Dendritic cell treated with granulocyte-macrophage colony-stimulating factor and Interleukin-4, amounts not matched to agents 40 ng/mL and 50 ng/mL, for 4 days (primary cell): ENCODE data around the gene POMP.

Experiments used
- H3K27ac Mint-ChIP-seq: one replicate; pipeline ENCODE4 v1.8.0; 2022; ENCODE audit warnings: mild to moderate bottlenecking, mixed read lengths
- H3K27me3 Mint-ChIP-seq: one replicate; pipeline ENCODE4 v1.8.0; 2022; ENCODE audit warnings: mild to moderate bottlenecking, mixed read lengths
- H3K36me3 Mint-ChIP-seq: one replicate; pipeline ENCODE4 v1.8.0; 2022; ENCODE audit warnings: low read depth, mixed read lengths
- H3K4me1 Mint-ChIP-seq: one replicate; pipeline ENCODE4 v1.8.0; 2022; ENCODE audit warnings: low read depth, mixed read lengths
- H3K4me3 Mint-ChIP-seq: one replicate; pipeline ENCODE4 v1.8.0; 2022; ENCODE audit warnings: mild to moderate bottlenecking, moderate library complexity, mixed read lengths
- H3K9me3 Mint-ChIP-seq: one replicate; pipeline ENCODE4 v1.8.0; 2022; ENCODE audit warnings: mixed read lengths
- intact Hi-C: fragments of 100-400 bp; cut with micrococcal nuclease; formaldehyde crosslinking; loops from one replicate; pipeline ENCODE4 v1.15.0; 2022

Gene POMP

DNA sequence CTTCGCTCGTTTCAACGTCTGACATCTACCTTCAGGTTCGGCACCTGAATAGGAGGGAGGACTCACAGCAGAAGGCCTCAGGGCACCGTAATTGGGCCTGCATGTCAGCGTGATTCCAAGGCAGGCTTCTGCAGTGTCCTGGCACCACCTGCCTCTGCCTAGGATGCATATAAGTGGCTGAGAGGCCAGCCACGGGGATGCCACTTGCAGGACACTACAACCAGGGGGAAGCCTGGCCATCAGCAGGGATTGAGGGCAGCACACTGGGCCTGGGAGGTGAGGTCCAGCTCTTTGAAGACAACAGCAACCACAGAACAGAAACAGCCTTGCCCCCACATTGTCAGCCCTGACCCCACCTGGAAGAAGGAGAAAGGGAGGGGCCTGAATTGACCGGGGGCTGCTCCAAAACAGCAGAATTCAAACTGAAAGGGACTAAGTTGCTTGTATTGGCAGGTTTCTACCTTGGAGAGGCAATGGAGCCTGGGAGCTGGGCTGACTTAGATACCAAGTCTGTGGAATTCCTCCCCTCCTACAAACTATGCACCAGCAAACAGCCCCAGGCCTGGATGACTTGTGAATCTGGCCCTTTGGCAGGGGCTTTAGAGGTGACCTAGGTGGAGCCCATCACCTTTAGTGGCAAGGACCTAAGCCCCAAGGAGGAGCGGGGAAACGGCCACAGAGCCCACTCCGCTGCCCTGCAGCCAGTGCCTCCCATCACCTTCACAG is 34.1 kb upstream of the POMP start:
- intact Hi-C loops = loop anchor here (5.0 to 10.0 kb wide), 2 partner anchors 50 to 158 kb away; no protein-coding TSS in a partner anchor
- Mint-ChIP-seq H3K4me1 (peaks cover 83% of the 10 kb centered on the region), H3K4me3 (no peak overlapping the region), H3K36me3 (no peaks in the 10 kb centered on the region), H3K27ac (peak overlapping the region; percentile 86), H3K9me3 (no peaks in the 10 kb centered on the region), H3K27me3 (no peaks in the 10 kb centered on the region)

DNA sequence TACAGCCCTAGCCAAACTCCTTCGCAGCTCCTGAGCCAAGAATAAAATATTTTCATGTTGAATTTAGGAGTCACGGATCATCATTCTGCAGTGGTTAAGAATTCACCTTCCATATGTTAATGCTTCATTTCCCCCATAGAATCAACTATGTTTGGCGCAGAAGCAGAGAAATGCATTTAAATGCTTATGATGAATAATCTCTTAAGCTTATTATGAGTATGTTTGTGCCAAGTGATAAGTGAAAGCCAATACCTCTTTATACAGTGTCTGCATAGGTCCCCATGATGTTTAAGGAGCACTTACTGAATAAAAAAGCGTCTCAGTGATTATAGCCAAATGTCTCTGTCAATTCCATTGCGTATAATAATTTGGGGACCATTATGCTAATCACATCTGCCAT is 32.7 kb upstream of the POMP start:
- no peak overlapping the region for H3K27ac Mint-ChIP-seq
- intact Hi-C loops = loop anchor here (10.0 kb wide), 1 partner anchor 51 kb away; no protein-coding TSS in a partner anchor
- peaks cover 81% of the 10 kb centered on the region for H3K4me1 Mint-ChIP-seq
- H3K36me3 Mint-ChIP-seq = no peaks in the 10 kb centered on the region
- no peak overlapping the region for H3K4me3 Mint-ChIP-seq
- H3K9me3 Mint-ChIP-seq = no peaks in the 10 kb centered on the region
- no peaks in the 10 kb centered on the region for H3K27me3 Mint-ChIP-seq

DNA sequence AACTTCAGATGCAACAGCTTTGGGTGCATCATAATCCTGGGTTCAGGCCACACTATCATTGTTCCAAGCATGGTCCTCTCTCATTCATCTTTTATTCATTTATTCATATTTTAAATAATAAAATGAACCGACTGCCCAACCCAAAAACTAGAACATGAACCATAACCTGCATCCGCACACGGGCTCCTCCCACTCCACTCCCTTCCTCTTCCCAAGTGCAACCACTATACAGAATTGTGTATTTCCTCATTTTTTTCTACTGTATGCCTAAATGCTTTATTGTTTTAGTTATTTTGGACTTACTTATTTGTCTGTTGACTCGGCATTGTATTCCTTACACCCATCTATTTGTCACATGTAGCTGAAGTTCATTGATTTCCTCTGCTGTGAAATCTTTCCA is 30.7 kb upstream of the POMP start:
- Mint-ChIP-seq H3K4me1 (peaks cover 72% of the 10 kb centered on the region), H3K27me3 (no peaks in the 10 kb centered on the region), H3K4me3 (peak overlapping the region; percentile 9), H3K27ac (no peak overlapping the region), H3K9me3 (no peaks in the 10 kb centered on the region), H3K36me3 (no peaks in the 10 kb centered on the region)
- intact Hi-C loops = loop anchor here (10.0 kb wide), 1 partner anchor 53 kb away; no protein-coding TSS in a partner anchor

DNA sequence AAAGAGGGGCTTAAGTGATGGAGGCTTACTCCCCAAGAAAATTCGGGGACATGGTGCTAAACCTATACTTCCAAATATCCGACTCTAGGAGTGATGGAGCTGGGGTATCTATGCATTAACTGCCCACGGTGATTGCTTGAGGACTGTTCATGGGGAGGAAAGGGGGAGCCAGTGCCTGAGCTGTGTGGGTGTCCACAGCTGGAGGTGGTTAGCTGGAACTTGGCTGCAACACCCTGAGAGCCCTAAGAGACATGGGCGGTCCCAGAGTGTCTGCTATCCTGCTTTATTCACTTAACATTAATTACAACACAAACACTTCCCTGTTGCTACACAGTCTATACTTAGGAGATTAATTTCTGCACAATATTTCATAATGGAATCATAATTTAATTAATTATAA is 28.1 kb upstream of the POMP start:
- no peak overlapping the region for H3K27ac Mint-ChIP-seq
- no peak overlapping the region for H3K4me3 Mint-ChIP-seq
- H3K9me3 Mint-ChIP-seq = no peaks in the 10 kb centered on the region
- intact Hi-C loops = no loop called here
- H3K27me3 Mint-ChIP-seq = peaks cover 5% of the 10 kb centered on the region
- no peaks in the 10 kb centered on the region for H3K36me3 Mint-ChIP-seq
- peaks cover 50% of the 10 kb centered on the region for H3K4me1 Mint-ChIP-seq

DNA sequence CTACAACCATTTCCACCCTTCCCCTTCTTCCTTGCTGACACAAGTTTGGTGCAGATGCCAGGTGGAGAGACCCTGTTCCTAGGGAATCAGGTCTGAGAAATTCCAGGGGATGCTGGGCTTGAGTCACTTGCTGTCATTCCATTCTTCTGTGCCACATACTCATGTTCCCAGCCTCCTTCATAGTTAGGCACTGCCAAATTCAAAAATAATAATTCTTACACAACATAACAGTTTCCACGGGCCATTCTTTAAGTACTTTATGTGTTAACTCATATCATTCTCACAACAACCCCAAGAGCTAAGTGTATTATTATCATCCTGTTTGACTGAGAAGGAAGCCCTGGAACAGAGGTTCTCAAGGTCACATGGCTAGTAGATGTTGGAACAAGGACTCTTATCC is 27.1 kb upstream of the POMP start:
- Mint-ChIP-seq H3K4me3 (no peak overlapping the region), H3K4me1 (peaks cover 55% of the 10 kb centered on the region), H3K9me3 (no peaks in the 10 kb centered on the region), H3K27me3 (peaks cover 10% of the 10 kb centered on the region), H3K27ac (no peak overlapping the region), H3K36me3 (no peaks in the 10 kb centered on the region)
- intact Hi-C loops = no loop called here

DNA sequence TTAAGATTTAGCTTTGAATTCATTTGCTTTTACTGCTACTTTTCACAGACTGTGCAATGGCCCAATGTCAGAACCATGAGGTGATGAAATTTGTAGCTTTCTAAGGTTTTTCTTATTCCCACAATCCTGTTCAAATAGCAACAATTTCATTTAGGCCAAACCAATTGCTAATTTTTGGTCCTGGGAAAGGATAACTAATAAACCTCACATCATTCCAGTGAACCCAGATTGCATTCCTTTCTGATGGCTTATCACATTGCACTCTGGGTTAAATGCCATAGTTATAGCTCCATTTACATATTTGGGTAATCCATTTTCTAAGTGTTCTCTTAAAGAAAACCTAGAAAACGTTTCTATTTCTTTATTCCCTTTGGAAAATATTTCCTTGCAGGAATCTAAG is 22.9 kb upstream of the POMP start:
- no peak overlapping the region for H3K4me3 Mint-ChIP-seq
- intact Hi-C loops = loop anchor here (2.0 to 5.0 kb wide), 3 partner anchors 44 to 311 kb away; no protein-coding TSS in a partner anchor

DNA sequence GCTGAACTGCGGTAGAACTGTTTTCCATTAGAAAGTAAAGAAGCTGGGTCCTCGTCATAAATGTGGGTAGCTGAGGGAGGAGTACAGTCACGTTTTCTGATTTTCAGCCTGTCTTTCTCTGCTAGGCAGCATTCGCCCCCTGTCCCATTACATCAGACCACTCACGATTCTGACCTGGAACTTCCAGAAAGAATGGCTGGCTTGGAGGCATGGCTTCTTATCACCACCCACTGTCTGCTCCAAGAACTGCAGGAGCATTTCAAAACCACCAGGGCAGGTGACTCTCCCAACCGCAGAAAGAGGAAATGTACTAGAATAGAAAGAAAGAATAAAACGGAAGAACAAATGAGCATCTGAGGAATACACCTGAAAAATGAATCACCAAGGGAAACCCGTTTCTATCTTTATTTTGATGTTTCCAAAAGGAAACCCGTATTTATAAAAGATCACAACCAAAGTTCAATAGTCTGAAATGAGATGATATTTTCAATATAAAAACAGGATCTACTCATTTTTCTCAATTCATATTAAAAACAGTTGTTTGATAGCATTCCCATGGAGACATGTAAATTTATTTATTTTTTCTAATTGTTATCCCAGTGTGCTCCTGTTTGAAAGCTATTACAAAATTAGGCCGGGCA is 22.1 kb upstream of the POMP start:
- Mint-ChIP-seq H3K4me1 (peaks cover 14% of the 10 kb centered on the region), H3K27ac (no peak overlapping the region), H3K4me3 (no peak overlapping the region), H3K27me3 (peaks cover 20% of the 10 kb centered on the region), H3K36me3 (no peaks in the 10 kb centered on the region), H3K9me3 (no peaks in the 10 kb centered on the region)
- intact Hi-C loops = loop anchor here (2.0 to 5.0 kb wide), 3 partner anchors 44 to 312 kb away; no protein-coding TSS in a partner anchor

More for the DNA sequence above, 22.9 kb upstream of the POMP start:
- no peaks in the 10 kb centered on the region for H3K36me3 Mint-ChIP-seq
- H3K9me3 Mint-ChIP-seq = no peaks in the 10 kb centered on the region
- peaks cover 19% of the 10 kb centered on the region for H3K4me1 Mint-ChIP-seq
- H3K27me3 Mint-ChIP-seq = peaks cover 17% of the 10 kb centered on the region
- no peak overlapping the region for H3K27ac Mint-ChIP-seq

DNA sequence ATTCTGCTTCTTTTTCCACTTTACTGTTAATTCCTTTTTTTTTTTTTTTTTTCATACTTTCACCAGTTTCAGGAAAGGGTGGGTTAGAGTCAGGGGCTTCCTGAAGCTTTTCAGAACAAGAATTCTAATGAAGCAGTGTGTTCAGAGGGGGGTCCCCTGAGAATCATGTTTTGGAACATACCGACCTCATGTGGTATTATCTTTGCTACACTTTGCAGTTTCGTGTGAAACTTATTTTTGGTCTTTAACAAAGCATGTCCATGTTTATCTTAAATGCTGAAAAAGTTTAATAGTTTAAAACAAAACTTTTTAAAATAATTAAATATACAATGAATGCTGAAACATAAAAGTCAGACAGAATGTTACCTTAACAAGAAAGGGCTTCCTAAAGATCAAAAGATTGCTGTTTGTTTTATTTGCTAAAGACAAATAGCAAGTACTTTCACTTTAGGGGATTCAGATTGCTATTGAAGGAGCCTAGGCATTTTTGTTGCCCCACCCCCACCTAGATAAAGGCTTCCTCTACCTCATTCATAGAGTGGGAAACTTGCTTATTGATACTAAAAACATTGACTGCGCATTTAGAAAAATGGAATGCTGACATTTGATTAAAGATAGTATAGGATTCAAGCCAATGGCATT is 21.1 kb upstream of the POMP start:
- Mint-ChIP-seq H3K4me3 (no peak overlapping the region), H3K27me3 (peaks cover 20% of the 10 kb centered on the region), H3K36me3 (no peaks in the 10 kb centered on the region), H3K9me3 (no peaks in the 10 kb centered on the region), H3K4me1 (peaks cover 8% of the 10 kb centered on the region), H3K27ac (no peak overlapping the region)
- intact Hi-C loops = loop anchor here (2.0 to 5.0 kb wide), 3 partner anchors 46 to 313 kb away; no protein-coding TSS in a partner anchor

DNA sequence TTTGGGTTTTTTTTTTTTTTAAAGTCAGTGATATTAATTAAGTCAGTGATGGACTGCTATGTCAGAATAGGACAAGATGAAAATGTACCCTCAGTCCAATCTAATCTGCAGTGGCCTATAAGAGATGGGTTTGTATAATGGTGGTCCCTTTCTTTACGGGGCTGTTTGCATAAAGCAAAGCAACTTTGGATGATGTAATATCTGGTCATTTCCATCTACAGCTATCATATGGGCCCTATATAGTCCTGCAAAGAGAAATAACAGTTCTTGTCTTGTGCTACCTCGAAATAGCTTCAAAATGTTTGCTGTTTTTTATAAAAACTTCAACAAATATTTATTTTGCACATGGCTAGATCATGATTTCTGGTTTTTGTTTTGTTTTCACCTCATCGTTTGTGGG is 20.2 kb upstream of the POMP start:
- peaks cover 14% of the 10 kb centered on the region for H3K4me1 Mint-ChIP-seq
- no peaks in the 10 kb centered on the region for H3K9me3 Mint-ChIP-seq
- no peak overlapping the region for H3K4me3 Mint-ChIP-seq
- no peak overlapping the region for H3K27ac Mint-ChIP-seq
- intact Hi-C loops = loop anchor here (5.0 kb wide), 2 partner anchors 46 to 236 kb away; no protein-coding TSS in a partner anchor
- peaks cover 20% of the 10 kb centered on the region for H3K27me3 Mint-ChIP-seq
- H3K36me3 Mint-ChIP-seq = no peaks in the 10 kb centered on the region

DNA sequence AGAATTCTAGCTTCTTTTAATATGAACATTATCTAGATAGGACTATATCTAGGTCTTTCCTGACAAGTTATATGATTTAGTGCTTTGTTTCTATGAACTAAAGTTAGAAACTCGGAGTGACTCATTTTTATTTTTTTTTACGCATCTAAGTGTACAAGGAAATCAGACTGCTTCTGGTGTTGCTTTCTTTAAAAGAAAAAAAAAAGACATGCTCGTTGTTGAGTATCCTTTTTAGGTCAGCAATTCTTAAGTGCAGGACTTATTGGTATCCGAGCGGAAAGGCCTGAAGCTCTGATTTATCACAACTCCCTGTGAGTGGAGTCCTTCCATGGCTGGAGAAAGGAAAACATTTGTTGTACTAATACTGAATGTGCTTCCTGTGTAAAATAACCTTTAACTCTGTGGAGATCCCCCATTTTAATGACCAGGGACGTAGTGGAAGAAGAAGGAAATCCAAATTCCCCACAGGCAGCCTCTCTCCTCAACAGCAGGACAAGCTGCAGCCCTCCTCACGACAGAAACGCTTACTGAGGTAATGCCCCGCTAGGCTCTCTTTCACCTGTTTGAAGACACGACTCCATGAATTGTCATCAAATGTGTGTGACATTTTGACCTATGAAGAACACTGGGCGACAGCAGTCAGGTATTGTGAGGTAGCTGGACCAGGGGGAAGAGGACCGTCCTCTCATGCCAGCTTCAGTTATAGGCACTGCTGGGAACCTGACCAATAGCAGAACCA is 17.9 kb upstream of the POMP start:
- intact Hi-C loops = no loop called here
- H3K27me3 Mint-ChIP-seq = peaks cover 17% of the 10 kb centered on the region
- H3K4me3 Mint-ChIP-seq = no peak overlapping the region
- no peak overlapping the region for H3K27ac Mint-ChIP-seq
- peaks cover 24% of the 10 kb centered on the region for H3K4me1 Mint-ChIP-seq
- H3K36me3 Mint-ChIP-seq = no peaks in the 10 kb centered on the region
- no peaks in the 10 kb centered on the region for H3K9me3 Mint-ChIP-seq

DNA sequence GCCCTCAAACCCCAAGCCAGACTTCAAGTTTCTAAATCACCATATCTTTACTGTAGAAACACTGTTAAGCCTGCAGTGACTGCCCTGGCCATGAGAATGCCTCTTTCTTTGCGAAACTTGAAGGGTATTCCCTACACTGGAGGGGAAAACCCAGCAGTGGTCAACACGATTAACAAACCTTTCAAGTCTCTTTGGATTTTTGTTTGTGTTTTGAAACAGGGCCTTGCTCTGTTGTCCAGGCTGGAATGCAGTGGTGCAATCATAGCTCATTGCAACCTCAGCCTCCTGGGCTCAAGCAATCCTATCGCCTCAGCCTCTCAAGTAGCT is 17.4 kb upstream of the POMP start:
- Mint-ChIP-seq H3K27ac (no peak overlapping the region), H3K9me3 (no peaks in the 10 kb centered on the region), H3K27me3 (peaks cover 15% of the 10 kb centered on the region), H3K36me3 (no peaks in the 10 kb centered on the region), H3K4me3 (no peak overlapping the region), H3K4me1 (peaks cover 22% of the 10 kb centered on the region)
- intact Hi-C loops = no loop called here

DNA sequence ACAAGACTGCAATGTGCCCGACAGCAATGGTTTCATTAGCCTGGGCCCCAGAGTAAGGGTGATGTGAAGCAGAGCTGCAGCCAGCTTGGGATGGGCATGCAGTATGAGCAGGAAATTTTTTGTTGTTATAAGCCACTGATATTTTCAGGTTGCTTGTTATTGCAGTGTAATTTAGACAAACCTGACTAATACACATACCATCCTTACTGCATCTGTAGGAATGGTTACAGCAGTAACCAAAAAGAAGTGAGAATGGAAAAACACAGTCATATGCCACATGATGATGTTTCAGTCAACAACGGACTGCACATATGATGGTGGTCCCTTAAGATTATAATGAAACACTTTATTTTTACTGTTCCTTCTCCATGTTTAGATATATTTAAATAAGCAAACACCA is 8.6 kb upstream of the POMP start:
- H3K27ac Mint-ChIP-seq = no peak overlapping the region
- H3K36me3 Mint-ChIP-seq = peaks cover 15% of the 10 kb centered on the region
- H3K4me1 Mint-ChIP-seq = peaks cover 22% of the 10 kb centered on the region
- intact Hi-C loops = no loop called here
- no peak overlapping the region for H3K4me3 Mint-ChIP-seq
- H3K9me3 Mint-ChIP-seq = no peaks in the 10 kb centered on the region
- peaks cover 2% of the 10 kb centered on the region for H3K27me3 Mint-ChIP-seq

DNA sequence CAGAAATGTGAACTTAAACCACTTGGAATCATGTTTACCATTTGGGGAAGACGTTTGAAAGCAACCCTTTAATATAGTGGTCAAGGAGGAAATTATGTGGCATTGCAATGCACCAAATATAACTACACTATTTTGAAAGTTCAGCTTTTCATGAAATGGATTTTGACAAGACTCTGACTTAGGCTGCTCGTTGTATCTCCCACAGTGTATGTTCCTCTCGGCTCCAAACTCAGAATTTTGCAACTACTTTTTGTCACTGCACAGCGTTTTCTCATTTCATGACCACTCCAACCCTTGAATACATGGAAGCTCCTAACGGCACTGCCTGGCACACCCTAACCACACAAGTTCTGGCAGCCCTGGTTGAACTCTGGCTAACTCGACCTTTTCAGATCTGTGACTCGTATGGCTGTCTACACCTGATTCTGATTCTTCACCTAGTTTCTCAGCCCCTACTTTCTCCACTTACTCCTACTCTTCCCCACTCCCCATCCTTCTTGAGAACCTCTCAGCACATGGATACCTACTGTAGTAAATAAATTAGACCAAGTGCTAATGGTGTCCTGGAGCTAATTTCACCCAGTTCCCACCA is 7.0 kb upstream of the POMP start:
- Mint-ChIP-seq H3K27me3 (no peaks in the 10 kb centered on the region), H3K4me1 (peaks cover 35% of the 10 kb centered on the region), H3K27ac (peak overlapping the region; percentile 4), H3K9me3 (no peaks in the 10 kb centered on the region), H3K4me3 (no peak overlapping the region), H3K36me3 (peaks cover 20% of the 10 kb centered on the region)
- intact Hi-C loops = no loop called here
